ENCODE measurements around the gene TRPM2. TPM values are rescaled to one million over a fixed set of nuclear protein-coding genes. Genes with fewer than 3 reads are reported as not detected.
"Not testable (repeated sequence)": the region's sequence is repeated elsewhere in the genome, so short reads cannot be mapped to it uniquely, and the experiment has no call there.

Gene TRPM2
- total RNA-seq, 1 donor from 2014 or later: 20.6 TPM

DNA sequence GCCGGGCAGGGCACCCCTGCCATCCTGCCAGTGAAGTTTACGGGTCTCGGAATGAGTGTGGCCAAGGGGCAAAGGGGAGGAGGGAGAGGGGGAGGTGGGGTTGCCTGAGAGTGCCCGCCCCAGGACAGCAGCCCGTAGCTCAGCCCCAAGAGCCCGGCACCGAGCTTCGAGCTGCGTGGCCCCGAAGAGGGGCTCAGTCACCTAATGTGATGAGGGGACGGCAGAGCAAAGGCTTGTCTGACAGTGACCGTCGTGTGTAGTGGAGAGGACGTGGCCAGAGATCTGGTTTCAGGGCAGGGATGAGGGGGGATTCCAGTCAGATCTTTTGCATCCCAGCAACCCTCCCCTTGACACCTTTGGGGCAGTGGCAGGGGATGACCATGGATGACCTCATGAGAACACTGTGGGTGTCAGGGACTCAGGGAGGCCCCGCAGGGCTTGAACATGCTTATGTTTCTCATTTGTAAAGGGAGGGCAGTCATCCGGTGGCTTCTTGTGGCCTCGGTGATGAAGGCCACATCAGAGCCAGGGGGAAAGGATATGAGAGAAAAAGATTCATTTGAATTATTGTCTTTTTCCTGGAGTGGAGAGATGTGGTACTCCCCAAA lies 1.1 kb upstream of the TRPM2 start:
- intact Hi-C loops (cut with micrococcal nuclease): loop anchor here (2.0 kb wide), 1 partner anchor 34 kb away; no protein-coding TSS in a partner anchor

DNA sequence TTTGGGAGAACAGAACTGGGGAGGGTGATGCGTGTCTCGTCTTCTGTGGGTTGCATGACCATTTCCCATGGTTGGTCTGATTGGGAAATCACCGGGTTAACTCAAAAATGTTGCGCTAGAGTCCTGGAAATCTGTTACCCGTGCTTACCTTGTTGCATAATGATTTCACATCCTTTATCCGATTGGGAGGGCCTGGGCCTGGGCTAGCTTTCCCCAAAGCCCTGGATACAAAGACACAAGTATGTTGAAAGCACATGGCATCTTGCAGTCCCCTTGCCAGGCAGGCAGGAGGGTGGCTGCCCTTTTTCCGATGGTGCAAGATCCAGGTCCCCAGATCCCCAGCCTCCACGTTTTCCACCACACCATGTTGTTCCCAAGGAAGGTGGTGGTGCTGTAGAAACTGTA lies 582 bp downstream of the TRPM2 start:
- intact Hi-C loops (cut with micrococcal nuclease): no loop called here

- intact Hi-C loops (cut with micrococcal nuclease): no loop called here
These were observed 1.7 kb downstream of the TRPM2 start for GRCh38 chr21:44354775-44355771.

- intact Hi-C loops (cut with micrococcal nuclease): no loop called here
These were observed 2.7 kb downstream of the TRPM2 start for GRCh38 chr21:44356160-44356559.

DNA sequence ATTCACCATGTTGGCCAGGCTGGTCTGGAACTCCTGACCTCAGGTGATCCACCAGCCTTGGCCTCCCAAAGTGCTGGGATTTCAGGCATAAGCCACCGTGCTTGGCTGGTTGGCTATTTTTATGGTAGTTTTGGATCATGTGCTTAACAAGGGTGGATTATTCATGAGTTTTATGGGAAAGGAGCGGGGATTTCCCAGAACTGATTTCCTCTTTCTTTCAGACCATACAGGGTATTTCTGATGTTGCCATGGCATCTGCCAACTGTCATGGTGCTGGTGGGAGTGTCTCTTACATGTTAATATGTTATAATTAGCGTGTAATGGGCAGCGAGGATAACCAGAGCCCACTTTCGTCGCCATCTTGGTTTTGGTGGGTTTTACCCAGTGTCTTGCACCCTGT lies 3.2 kb downstream of the TRPM2 start:
- intact Hi-C loops (cut with micrococcal nuclease): no loop called here

DNA sequence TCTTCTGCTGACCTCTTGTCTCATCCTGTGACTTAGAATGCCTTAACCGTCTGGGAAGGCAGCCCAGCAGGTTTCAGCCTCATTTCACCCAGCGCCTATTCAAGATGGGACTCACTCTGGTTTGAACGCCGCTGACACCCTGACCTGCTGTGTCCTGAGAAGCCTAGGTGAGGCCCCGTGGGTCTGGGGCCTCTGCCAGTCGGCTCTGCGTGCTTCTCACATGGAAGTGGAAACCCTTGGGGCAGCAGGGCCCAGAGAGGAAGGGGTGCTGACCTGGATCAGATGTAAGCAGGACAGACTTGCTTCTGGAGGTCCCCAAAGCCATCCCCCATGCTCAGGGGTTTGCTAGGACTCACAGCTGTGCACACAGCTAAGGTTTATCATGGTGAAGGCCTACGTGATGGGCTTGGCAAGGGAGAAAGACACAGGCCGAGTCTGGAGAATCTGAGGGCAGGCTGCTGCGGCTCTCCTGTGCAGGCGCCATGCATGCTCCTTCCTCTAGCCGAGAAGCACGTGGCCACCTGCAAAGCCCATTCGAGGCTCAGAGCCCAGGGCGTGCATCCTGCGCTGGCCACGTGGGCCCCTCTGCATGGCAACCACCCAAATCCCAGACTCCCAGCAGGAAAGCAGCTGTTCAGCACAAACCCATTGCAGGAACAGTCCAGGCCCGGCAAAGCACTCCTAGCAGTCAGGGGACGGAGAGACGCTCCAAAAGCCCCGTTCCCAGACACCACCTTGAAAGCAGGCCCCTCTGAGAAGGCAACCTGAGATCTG lies 3.8 kb downstream of the TRPM2 start:
- intact Hi-C loops (cut with micrococcal nuclease): no loop called here

DNA sequence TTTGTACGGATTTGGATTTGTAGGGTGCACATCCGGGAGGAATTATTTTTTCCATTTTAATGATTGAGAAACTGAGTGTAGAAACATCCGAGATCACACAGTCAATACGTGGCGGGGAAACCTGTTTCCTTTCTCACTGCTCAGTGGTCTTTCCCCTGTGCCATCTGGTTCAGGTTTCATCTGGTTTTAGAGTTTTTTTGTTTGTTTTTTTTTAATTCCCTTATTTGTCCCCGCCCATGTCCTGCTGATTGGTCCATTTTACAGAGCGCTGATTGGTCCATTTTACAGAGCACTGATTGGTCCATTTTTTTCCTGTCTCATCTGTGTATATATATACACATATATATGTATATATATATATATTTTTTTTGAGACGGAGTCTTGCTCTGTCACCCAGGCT lies 6.0 kb downstream of the TRPM2 start:
- intact Hi-C loops (cut with micrococcal nuclease): no loop called here

DNA sequence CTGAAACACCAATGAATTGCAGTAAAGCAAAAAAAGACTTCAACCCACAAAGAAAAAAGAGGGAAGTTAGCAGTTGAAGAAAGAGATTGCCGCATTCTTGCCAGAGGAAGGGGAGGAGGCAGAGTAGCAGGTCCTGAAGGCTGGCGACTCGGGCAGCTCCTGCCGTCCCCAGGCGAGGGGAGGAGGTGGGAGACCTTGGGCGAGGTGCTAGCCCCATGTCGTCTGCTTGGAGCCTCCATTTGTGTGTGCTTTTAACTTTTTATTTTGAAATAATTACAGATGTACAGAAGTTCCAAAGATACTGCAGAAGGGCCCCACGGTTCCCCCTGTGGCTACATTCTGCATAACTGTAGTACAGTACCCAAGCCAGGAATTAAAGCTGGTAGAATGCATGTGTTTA lies 6.7 kb downstream of the TRPM2 start:
- intact Hi-C loops (cut with micrococcal nuclease): no loop called here

- intact Hi-C loops (cut with micrococcal nuclease): not testable (repeated sequence)
These were observed 8.5 kb downstream of the TRPM2 start for GRCh38 chr21:44361903-44362302.

DNA sequence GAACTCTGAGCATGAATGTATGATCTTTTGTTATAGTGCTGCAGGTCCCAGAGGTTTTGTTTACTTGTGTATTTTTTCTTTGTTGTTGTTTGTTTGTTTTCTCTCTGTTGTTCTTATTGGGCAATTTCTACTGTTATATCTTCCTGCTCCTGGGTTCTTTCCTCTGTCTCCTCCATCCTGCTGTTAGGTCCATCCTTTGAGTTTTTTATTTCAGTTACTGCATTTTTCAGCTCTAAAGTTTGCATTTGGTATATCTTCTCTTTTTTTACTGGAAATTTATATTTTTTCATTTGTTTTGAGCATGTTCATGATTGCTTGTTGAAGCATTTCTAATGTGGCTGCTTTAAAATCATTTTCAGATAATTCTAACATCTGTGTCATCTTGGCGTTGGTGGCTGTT lies 9.9 kb downstream of the TRPM2 start:
- intact Hi-C loops (cut with micrococcal nuclease): no loop called here

DNA sequence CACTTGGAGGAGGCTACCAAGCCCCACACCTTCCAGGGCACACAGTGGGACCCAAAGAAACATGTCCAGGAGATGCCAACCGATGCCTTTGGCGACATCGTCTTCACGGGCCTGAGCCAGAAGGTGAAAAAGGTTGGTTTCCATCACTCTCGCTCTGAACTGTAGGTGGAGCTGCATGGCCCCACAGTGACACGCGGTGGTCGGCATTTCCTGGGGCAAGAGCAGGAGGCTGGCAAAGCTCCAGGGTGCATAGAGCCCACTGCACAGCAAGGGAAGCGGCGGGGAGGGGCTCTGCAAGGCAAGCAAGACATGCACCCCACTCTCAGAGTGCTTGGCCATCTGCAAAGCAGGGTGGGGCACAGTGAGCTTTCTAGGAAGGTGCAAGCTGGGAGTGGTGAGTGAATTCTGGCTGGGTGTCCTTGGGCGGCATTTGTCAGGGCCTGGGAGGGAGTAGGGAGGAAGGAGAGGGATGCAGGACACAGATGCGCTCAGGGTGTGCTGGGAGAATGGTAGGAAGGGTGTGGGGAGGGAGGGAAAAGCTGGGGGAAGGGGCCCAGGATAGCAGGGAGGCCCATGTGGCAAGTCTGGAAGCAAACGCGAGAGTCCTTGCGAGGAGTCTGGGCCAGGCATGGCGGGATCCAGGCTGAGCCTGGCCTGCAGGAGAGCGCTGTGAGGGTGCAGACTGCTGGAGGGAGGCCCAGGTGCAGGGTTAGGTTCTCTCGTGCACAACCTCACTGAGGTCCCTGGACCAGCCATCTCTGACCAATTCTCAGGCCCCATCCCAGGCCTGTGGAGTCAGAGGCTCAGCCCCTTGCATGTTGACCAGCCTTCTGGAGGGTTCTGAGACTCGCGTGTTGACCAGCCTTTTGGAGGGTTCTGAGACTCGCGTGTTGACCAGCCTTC lies 11.0 kb downstream of the TRPM2 start:
- intact Hi-C loops (cut with micrococcal nuclease): no loop called here

GRCh38 chr21:44365251-44365966 lies 12.0 kb downstream of the TRPM2 start:
- intact Hi-C loops (cut with micrococcal nuclease): no loop called here

DNA sequence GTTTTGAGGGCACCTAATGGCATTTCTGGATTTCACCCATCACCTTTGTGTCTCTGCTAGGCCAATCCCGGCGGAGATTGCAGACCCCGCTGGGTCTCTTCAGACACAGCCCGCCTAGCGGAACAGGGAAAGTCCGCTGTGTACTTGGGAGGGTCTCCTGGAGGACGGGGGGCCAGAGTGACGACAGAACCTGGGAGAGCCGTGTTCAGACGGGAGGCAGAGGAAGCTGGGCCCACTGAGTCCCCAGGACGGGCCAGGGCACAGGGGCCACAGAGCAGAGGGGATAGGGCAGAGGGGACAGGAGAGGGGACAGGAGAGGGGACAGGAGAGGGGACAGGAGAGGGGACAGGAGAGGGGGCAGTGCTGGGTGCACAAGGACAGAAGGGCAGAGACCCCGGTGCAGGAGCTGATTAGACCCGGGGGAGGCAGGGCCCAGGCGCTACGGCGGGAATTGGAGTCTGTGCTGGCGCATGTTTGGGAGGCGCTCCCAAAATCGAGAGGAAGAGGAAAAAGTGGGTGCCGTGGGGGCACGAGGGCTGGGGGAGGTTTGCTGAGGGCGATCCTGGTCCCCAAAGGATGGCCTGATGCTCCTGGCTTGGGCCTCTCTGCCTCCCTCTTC lies 12.7 kb downstream of the TRPM2 start:
- intact Hi-C loops (cut with micrococcal nuclease): no loop called here

GRCh38 chr21:44366586-44367211 lies 13.3 kb downstream of the TRPM2 start:
- intact Hi-C loops (cut with micrococcal nuclease): no loop called here

- intact Hi-C loops (cut with micrococcal nuclease): no loop called here
These were observed 15.5 kb downstream of the TRPM2 start for GRCh38 chr21:44368711-44369446.

GRCh38 chr21:44370027-44370735 lies 16.8 kb downstream of the TRPM2 start:
- intact Hi-C loops (cut with micrococcal nuclease): no loop called here

DNA sequence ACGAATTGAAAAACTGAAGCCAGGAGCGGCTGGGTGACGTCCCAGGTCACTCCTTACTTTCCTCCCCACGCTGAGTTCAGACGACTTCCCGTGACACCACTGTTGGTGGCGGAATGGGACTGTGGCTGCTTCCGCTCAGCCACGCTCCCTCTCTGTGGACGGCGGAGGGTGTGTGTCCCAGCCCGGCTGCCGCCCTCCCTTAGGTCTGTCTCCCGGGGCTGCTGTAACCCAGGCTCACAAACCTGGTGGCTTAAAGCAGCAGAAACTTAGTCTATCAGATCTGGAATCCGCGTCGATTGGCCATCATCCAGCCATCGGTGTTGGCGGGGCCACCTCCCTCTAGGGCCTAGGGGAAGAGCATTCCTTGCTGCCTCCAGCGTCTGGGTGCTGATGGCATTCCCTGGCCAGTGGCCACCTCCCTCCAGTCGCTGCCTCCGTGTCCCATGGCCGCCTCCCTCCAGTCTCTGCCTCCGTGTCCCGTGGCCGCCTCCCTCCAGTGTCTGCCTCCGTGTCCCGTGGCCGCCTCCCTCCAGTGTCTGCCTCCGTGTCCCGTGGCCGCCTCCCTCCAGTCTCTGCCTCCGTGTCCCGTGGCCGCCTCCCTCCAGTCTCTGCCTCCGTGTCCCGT lies 17.5 kb downstream of the TRPM2 start:
- intact Hi-C loops (cut with micrococcal nuclease): no loop called here
